GM06990 (cell line): ENCODE results near the gene ARMC3.

ENCODE experiments used
- DNase-seq: peaks from one replicate; pipeline ENCODE4 v3.0.0-alpha.2; 2011; ENCODE audit not compliant: insufficient read length; ENCODE audit errors: extremely low read depth
- H3K27me3 ChIP-seq: replicated peaks from 2 replicates; pipeline ENCODE4 v1.6.0; 2011; ENCODE audit warnings: low read length; ENCODE audit not compliant: control insufficient read depth, insufficient read depth
- H3K36me3 ChIP-seq: 2 replicates; pipeline ENCODE4 v1.5.1; 2011; ENCODE audit warnings: low read length; ENCODE audit not compliant: control insufficient read depth, insufficient read depth
- H3K4me3 ChIP-seq: replicated peaks from 2 replicates; pipeline ENCODE4 v1.5.1; 2011; ENCODE audit warnings: low read depth, mild to moderate bottlenecking, control low read depth, low read length
- CTCF ChIP-seq: IDR thresholded peaks from 2 replicates; pipeline ENCODE4 v1.5.1; 2011; ENCODE audit warnings: low read length, control low read depth, mild to moderate bottlenecking, inconsistent platforms; ENCODE audit not compliant: insufficient read depth, poor library complexity, severe bottlenecking

Gene ARMC3

GRCh38 chr10:22986771-22987542 is 59.1 kb downstream of the ARMC3 start:
- DNase-seq, result peak; percentile 16
- TF ChIP-seq CTCF, result peak; percentile 34
- H3K4me3 ChIP-seq, result no peak overlapping the region
- H3K36me3 ChIP-seq, result no peaks in the 10 kb centered on the region
- H3K27me3 ChIP-seq, result no peaks in the 10 kb centered on the region

GRCh38 chr10:22988581-22989360 is 60.9 kb downstream of the ARMC3 start:
- no peaks in the 10 kb centered on the region for H3K27me3 ChIP-seq
- no peaks in the 10 kb centered on the region for H3K36me3 ChIP-seq
- H3K4me3 ChIP-seq, result no peak overlapping the region
- peak; percentile 77 for TF ChIP-seq CTCF
- DNase-seq, result peak; percentile 20

- no peak for DNase-seq
- TF ChIP-seq CTCF, result no peak
- H3K27me3 ChIP-seq, result no peaks in the 10 kb centered on the region
- no peaks in the 10 kb centered on the region for H3K36me3 ChIP-seq
- H3K4me3 ChIP-seq, result no peak overlapping the region
Observed at GRCh38 chr10:22990443-22990842, 62.6 kb downstream of the ARMC3 start.

GRCh38 chr10:22992075-22992474 is 64.2 kb downstream of the ARMC3 start:
- H3K4me3 ChIP-seq, result no peak overlapping the region
- no peaks in the 10 kb centered on the region for H3K36me3 ChIP-seq
- no peak for TF ChIP-seq CTCF
- peak; percentile 41 for DNase-seq
- no peaks in the 10 kb centered on the region for H3K27me3 ChIP-seq

GRCh38 chr10:22992621-22993020 is 64.8 kb downstream of the ARMC3 start:
- Histone ChIP-seq H3K36me3 (no peaks in the 10 kb centered on the region), H3K27me3 (no peaks in the 10 kb centered on the region), H3K4me3 (no peak overlapping the region)
- no peak for DNase-seq
- no peak for TF ChIP-seq CTCF
